ENCODE data around the gene HEPACAM. TPM values are rescaled to one million over a fixed set of nuclear protein-coding genes. Genes with fewer than 3 reads are reported as not detected.

Gene HEPACAM
- total RNA-seq, 2 donors from 2014 or later, result 0.08 to 0.12 TPM

DNA sequence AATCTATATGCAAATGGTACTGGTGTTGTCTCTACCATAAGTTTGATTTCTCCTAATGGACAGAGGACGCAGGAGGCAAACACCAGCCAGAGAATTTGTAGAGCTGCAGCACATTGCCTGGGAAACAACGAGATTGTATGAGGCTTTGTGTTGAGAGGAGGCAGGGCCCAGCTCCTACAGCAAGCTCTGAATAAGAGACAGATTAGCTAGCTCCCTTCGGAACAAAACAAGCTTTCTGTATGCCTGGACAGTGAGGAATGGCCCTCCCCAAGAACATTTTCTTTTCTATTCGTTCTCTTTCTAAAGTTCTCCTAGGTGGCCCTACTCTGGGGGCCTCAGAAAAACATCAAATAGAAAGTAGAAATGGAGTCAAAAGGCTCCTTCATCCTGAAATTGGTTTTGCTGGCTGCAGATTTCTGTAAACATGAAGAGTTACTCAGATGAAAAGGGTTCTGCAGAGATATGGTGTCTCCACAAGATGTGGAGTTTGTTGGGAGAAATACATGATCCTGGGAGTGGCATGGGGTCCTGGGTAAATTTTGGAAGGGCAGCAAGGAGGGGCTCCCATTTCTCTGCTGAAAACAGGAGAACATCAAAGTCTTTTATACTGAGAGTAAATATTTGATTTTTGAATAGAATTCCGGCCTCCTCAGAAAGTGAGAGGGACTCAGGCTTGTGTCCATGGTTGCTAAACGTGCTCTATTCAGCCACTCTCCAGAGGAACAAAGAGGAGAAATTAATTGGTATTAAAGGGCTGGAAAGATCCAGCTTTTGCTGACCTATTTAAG is 6.8 kb upstream of the HEPACAM start:
- intact Hi-C loops (cut with DNase I), result no loop called here
- H3K4me3 ChIP-seq, result no peak overlapping the region
- DNase-seq, result no peak
- no peak overlapping the region for H3K27ac ChIP-seq
- H3K36me3 ChIP-seq, result no peaks in the 10 kb centered on the region
- no peaks in the 10 kb centered on the region for H3K27me3 ChIP-seq
- H3K9ac ChIP-seq (ENCODE audit: low read depth in 2 of 2, low read length in 2 of 2), result no peak overlapping the region
- H3K4me1 ChIP-seq, result no peaks in the 10 kb centered on the region
- TF ChIP-seq, protein P1, sequence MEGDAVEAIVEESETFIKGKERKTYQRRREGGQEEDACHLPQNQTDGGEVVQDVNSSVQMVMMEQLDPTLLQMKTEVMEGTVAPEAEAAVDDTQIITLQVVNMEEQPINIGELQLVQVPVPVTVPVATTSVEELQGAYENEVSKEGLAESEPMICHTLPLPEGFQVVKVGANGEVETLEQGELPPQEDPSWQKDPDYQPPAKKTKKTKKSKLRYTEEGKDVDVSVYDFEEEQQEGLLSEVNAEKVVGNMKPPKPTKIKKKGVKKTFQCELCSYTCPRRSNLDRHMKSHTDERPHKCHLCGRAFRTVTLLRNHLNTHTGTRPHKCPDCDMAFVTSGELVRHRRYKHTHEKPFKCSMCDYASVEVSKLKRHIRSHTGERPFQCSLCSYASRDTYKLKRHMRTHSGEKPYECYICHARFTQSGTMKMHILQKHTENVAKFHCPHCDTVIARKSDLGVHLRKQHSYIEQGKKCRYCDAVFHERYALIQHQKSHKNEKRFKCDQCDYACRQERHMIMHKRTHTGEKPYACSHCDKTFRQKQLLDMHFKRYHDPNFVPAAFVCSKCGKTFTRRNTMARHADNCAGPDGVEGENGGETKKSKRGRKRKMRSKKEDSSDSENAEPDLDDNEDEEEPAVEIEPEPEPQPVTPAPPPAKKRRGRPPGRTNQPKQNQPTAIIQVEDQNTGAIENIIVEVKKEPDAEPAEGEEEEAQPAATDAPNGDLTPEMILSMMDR (IDR thresholded peaks at IDR 0.05), result no peak
- no peaks in the 10 kb centered on the region for H3K9me3 ChIP-seq

DNA sequence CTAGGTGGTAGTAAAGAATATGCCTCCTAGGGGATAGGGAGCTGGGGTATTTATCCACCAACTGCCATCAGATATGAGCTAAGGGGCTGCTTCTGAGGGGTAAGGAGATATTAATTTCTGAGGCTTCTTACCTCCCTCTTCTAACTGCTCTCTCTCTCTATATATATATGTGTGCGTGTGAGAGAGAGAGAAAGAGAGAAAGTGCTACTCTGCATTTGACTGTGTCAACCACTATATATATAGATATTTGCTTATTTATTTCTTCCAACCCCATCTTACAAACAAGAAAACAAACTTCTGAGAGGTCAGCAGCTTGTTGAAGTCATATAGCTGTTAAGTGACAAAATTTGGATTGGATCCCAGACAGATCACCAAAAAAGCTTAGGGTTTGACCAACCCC is 5.9 kb upstream of the HEPACAM start:
- Histone ChIP-seq H3K4me1 (no peaks in the 10 kb centered on the region), H3K36me3 (no peaks in the 10 kb centered on the region), H3K9me3 (no peaks in the 10 kb centered on the region), H3K4me3 (no peak overlapping the region), H3K27me3 (no peaks in the 10 kb centered on the region), H3K9ac (ENCODE audit: low read depth in 2 of 2, low read length in 2 of 2) (no peak overlapping the region), H3K27ac (no peak overlapping the region)
- intact Hi-C loops (cut with DNase I), result no loop called here
- TF ChIP-seq, protein P1 (IDR thresholded peaks at IDR 0.05), result no peak
- DNase-seq, result no peak

DNA sequence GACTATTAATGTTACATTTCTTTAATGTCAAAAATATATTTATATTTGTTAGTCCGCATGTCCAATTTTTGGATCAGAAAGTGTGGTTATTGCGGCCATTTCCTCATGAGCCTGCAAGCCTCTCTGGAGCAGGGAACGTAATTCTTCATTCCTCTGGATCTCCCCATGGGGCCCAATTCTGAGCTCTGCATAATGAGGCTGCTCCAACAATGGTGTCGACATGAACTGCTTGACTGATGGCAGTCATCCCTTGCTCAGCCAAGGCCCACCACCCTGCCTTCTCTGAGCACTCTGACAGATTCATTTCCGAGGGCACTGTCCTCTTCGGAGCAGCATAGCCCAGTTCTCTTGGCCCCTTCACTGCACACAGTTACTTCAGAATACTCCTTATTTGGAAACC is 3.1 kb upstream of the HEPACAM start:
- TF ChIP-seq, protein P1 (IDR thresholded peaks at IDR 0.05), result no peak
- Histone ChIP-seq H3K4me1 (no peaks in the 10 kb centered on the region), H3K9ac (ENCODE audit: low read depth in 2 of 2, low read length in 2 of 2) (no peak overlapping the region), H3K27ac (no peak overlapping the region), H3K36me3 (no peaks in the 10 kb centered on the region), H3K4me3 (no peak overlapping the region), H3K27me3 (no peaks in the 10 kb centered on the region), H3K9me3 (no peaks in the 10 kb centered on the region)
- intact Hi-C loops (cut with DNase I), result no loop called here
- no peak for DNase-seq

DNA sequence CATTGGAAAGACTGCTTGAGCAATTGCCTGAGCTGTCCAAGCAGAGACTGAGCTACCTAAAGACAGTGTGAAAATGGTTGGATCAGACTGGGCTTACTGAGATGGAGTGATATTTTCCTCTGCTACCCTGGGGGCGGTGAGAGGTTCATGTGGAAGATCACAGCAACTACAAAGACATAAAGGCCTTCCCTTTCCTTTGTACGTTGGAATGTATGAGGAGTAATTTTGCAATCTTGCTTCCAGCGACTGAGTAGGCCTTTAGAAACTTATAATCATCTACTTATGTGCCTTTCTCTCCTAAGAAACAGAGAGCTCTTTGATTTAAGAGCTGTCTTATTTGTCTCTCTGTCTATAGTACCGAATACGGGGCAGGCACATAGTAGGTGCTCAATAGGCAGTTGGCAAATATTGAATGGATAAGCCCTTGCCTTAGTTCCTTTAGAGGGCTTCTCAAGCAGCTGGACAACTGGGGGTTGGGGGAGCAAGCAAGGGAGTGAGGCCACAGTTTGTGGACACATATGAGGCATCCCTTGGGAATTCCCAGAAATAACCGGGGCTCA is 2.4 kb upstream of the HEPACAM start:
- intact Hi-C loops (cut with DNase I), result no loop called here
- Histone ChIP-seq H3K9ac (ENCODE audit: low read depth in 2 of 2, low read length in 2 of 2) (no peak overlapping the region), H3K27ac (no peak overlapping the region), H3K36me3 (no peaks in the 10 kb centered on the region), H3K4me3 (no peak overlapping the region), H3K4me1 (no peaks in the 10 kb centered on the region), H3K9me3 (no peaks in the 10 kb centered on the region), H3K27me3 (no peaks in the 10 kb centered on the region)
- TF ChIP-seq, protein P1 (IDR thresholded peaks at IDR 0.05), result no peak
- no peak for DNase-seq

DNA sequence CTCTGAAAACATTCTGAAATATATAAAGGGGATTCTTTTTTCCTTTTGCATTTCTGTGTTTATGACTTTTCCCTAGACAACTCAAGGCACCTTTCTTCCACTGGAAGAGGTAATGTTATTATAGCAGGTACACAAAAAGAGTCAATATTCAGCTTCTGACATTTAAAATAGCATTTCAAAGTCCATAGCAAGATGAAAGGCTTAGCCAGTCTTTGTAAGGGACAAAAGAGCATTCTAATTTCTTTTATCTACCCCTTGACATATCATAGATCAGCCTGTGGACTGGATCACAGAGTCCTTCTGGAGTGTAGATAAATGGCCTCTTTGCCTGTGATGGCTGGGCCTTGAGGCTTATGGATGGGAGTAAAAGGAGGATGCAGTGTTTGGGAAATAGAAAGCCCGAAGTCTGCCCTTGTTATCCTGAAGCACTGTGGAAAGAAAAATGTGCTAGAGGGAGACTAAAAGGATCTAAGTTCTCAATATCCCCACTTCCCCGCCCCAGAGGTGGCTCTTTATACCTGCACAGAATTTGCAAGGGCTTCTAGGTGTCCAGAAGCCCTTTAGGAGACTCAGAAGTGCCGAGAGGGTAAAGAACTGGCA is 1.6 kb upstream of the HEPACAM start:
- DNase-seq, result no peak
- no peaks in the 10 kb centered on the region for H3K4me1 ChIP-seq
- TF ChIP-seq, protein P1 (IDR thresholded peaks at IDR 0.05), result no peak
- H3K9ac ChIP-seq (ENCODE audit: low read depth in 2 of 2, low read length in 2 of 2), result no peak overlapping the region
- H3K27me3 ChIP-seq, result no peaks in the 10 kb centered on the region
- intact Hi-C loops (cut with DNase I), result no loop called here
- no peak overlapping the region for H3K4me3 ChIP-seq
- no peak overlapping the region for H3K27ac ChIP-seq
- no peaks in the 10 kb centered on the region for H3K9me3 ChIP-seq
- no peaks in the 10 kb centered on the region for H3K36me3 ChIP-seq
